ENCODE measurements around the gene EEFSEC. TPM values are rescaled to one million over a fixed set of nuclear protein-coding genes. Genes with fewer than 3 reads are reported as not detected.

EEFSEC gene
- total and polyA plus RNA-seq, 2 of the 8 experiments (the other 6 are each of a cell fraction or from before 2014, with no cell fraction given), result 13.1 to 19.8 TPM

GRCh38 chr3:128432301-128432970, 279.2 kb downstream of the EEFSEC start:
- Histone ChIP-seq H3K4ac (replicated peaks; ENCODE audit: insufficient read length, low read depth, low read length) (no peak overlapping the region), H3K36me3 (ENCODE audit: control insufficient read depth in 2 of 4, insufficient read depth in 4 of 4, low read length in 3 of 4) (no peaks in the 10 kb centered on the region), H4K5ac (ENCODE audit: insufficient read length, low read depth, low read length) (peak overlapping the region; percentile 37), H2BK12ac (ENCODE audit: low read depth, low read length) (peak overlapping the region; percentile 99), H3K18ac (ENCODE audit: extremely low read depth, low read length) (peak overlapping the region; percentile 97), H4K8ac (ENCODE audit: extremely low read depth, insufficient read depth, low read length) (peak overlapping the region; percentile 52; the same call in 1 of the 2 replicates), H3K4me2 (ENCODE audit: insufficient read depth in 1 of 2, low read depth in 2 of 2, low read length in 2 of 2) (peak overlapping the region; percentile 95 to 100), H3K9ac (replicated peaks in 1 of 4; ENCODE audit: extremely low read depth in 1 of 4, low read depth in 3 of 4, low read length in 3 of 4) (peak overlapping the region in 3 of 4 experiments; percentile 21 to 54 (median 39); a peak in 3 of 7 replicates), H3K4me3 (ENCODE audit: extremely low read depth in 1 of 4, insufficient read depth in 2 of 4, low read depth in 3 of 4, low read length in 4 of 4) (peak overlapping the region; percentile 33 to 62 (median 45)), H2BK5ac (ENCODE audit: low read depth, low read length) (peak overlapping the region; percentile 97; the same call in 1 of the 2 replicates), H3K27ac (ENCODE audit: low read depth, low read length) (peak overlapping the region; percentile 45; the same call in 1 of the 2 replicates), H3K9me3 (ENCODE audit: insufficient read depth in 2 of 2, low read depth in 1 of 2, low read length in 1 of 2) (no peaks in the 10 kb centered on the region), H3K23ac (ENCODE audit: insufficient read length) (no peak overlapping the region), H3K79me2 (ENCODE audit: control insufficient read depth in 1 of 2, insufficient read depth in 2 of 2, low read length in 2 of 2) (no peaks in the 10 kb centered on the region), H3K27me3 (replicated peaks in 1 of 4; ENCODE audit: control insufficient read depth in 3 of 4, extremely low read depth in 1 of 4, insufficient read depth in 3 of 4, low read length in 3 of 4) (peaks cover 9 to 62% (median 53%) of the 10 kb centered on the region in 4 experiments), H3K56ac (replicated peaks; ENCODE audit: insufficient read length, low read depth, low read length) (peak overlapping the region; percentile 20), H4K20me1 (replicated peaks in 1 of 2; ENCODE audit: control insufficient read depth in 1 of 2, insufficient read depth in 2 of 2, low read length in 2 of 2) (peaks cover 2 to 6% of the 10 kb centered on the region in 2 experiments), H2BK120ac (replicated peaks; ENCODE audit: low read depth, low read length) (peak overlapping the region; percentile 16), H2BK15ac (ENCODE audit: low read length) (peak overlapping the region; percentile 88; the same call in 1 of the 2 replicates), H2AK5ac (ENCODE audit: low read depth, low read length) (0 out of 2 replicates have a peak overlapping the region, but pooled peaks have one; percentile 65), H3K79me1 (ENCODE audit: low read depth, low read length) (no peaks in the 10 kb centered on the region), H3K23me2 (ENCODE audit: low read depth, low read length) (peaks cover 9% of the 10 kb centered on the region; the same call in 1 of the 2 replicates), H2BK20ac (ENCODE audit: low read length) (peak overlapping the region; percentile 99), H4K91ac (replicated peaks; ENCODE audit: insufficient read length, low read length) (peak overlapping the region; percentile 81), H3K4me1 (replicated peaks in 1 of 4; ENCODE audit: control insufficient read depth in 3 of 4, insufficient read depth in 4 of 4, low read length in 3 of 4) (peaks cover 6 to 45% (median 34%) of the 10 kb centered on the region in 4 experiments), H3K14ac (ENCODE audit: insufficient read length) (no peak overlapping the region), H2AFZ (ENCODE audit: low read length) (0 out of 2 replicates have a peak overlapping the region, but pooled peaks have one; percentile 76)
- peak in 1 of 2 experiments; percentile 80 for DNase-seq (ENCODE audit: low read depth in 1 of 2, low spot score in 2 of 2)
- WGBS, 2 experiments (ENCODE audit: extremely low coverage in 1 of 2, insufficient coverage in 1 of 2, insufficient read length in 1 of 2, insufficient replicate concordance in 2 of 2, low coverage in 1 of 2, low lambda C conversion rate in 2 of 2, missing lambda C conversion rate in 1 of 2), result 1% methylated on average over 27 of the region's 43 CpGs; no CpG with 5 or more reads in 1 of the 2 experiments
- CTCF ChIA-PET (ENCODE audit: partially characterized antibody), result interaction anchor here (0.6 to 12.6 kb wide), 7 partner anchors 19 to 206 kb away, joined by 3 to 135 read pairs (median 4); partner anchors contain the start of gene DNAJB8
- no peak for FAIRE-seq
- POLR2A ChIA-PET (ENCODE audit: partially characterized antibody), result interaction anchor here (0.6 to 2.5 kb wide), 19 partner anchors 11 to 145 kb away, joined by 3 to 5 read pairs (median 3); no protein-coding TSS in a partner anchor
- no peak for TF ChIP-seq CTCF (IDR thresholded peaks at IDR 0.05; ENCODE audit: control extremely low read depth in 1 of 3, insufficient read depth in 1 of 3, low read depth in 1 of 3, low read length in 3 of 3)
- TF ChIP-seq BACH1 (IDR thresholded peaks at IDR 0.05; ENCODE audit: low read length), result no peak
- TF ChIP-seq KDM5A (IDR thresholded peaks at IDR 0.05; ENCODE audit: low read length), result no peak
- no peak for TF ChIP-seq JUND (IDR thresholded peaks at IDR 0.05; ENCODE audit: low read length)
- TF ChIP-seq ZNF274 (IDR thresholded peaks at IDR 0.05; ENCODE audit: borderline replicate concordance, extremely low read depth, low read length), result no peak
- TF ChIP-seq MAFK (IDR thresholded peaks at IDR 0.05; ENCODE audit: low read depth, low read length), result no peak
- 0 out of 2 replicates have a peak, but pooled peaks have one; percentile 2 for TF ChIP-seq YY1 (IDR thresholded peaks at IDR 0.05; ENCODE audit: low read depth, low read length)
- no peak for TF ChIP-seq SIRT6 (IDR thresholded peaks at IDR 0.05; ENCODE audit: low read length)
- TF ChIP-seq CREB1 (IDR thresholded peaks at IDR 0.05), result no peak
- TF ChIP-seq KDM1A (IDR thresholded peaks at IDR 0.05; ENCODE audit: borderline replicate concordance, low read length), result no peak
